HepG2 (cell line): ENCODE measurements around the gene OGFOD3. TPM values are rescaled to one million over a fixed set of nuclear protein-coding genes. Genes with fewer than 3 reads are reported as not detected.

Experiments
- GTF3A ChIP-seq: sonication (generic); formaldehyde crosslinking; conservative IDR thresholded peaks from 2 replicates; pipeline ENCODE4 v1.4.0; 2020; ENCODE audit warnings: mild to moderate bottlenecking, missing genetic modification reagents
- KDM2A ChIP-seq: sonication (generic); formaldehyde crosslinking; IDR thresholded peaks from 2 replicates; pipeline ENCODE4 v1.4.0; 2020; ENCODE audit warnings: low read depth, missing genetic modification reagents, borderline replicate concordance
- MTF2 ChIP-seq: sonication (generic); formaldehyde crosslinking; IDR thresholded peaks from 2 replicates; pipeline ENCODE4 v1.5.0; 2020; ENCODE audit warnings: missing genetic modification reagents, borderline replicate concordance
- POLR2AphosphoS5 ChIP-seq: IDR thresholded peaks from 2 replicates; pipeline ENCODE4 v1.6.1; 2012; ENCODE audit warnings: low read depth, low read length
- REPIN1 ChIP-seq: sonication (generic); formaldehyde crosslinking; IDR thresholded peaks from 2 replicates; pipeline ENCODE4 v1.8.0; 2022; ENCODE audit warnings: missing genetic modification reagents, low read depth, mild to moderate bottlenecking, borderline replicate concordance
- RORA ChIP-seq: sonication (generic); formaldehyde crosslinking; IDR thresholded peaks from 2 replicates; pipeline ENCODE4 v1.5.0; 2020; ENCODE audit warnings: mild to moderate bottlenecking, missing genetic modification reagents, moderate library complexity
- SMAD9 ChIP-seq: sonication (generic); formaldehyde crosslinking; IDR thresholded peaks from 2 replicates; pipeline ENCODE4 v1.5.1; 2020; ENCODE audit warnings: mild to moderate bottlenecking, missing genetic modification reagents
- SMC3 ChIP-seq: IDR thresholded peaks from 2 replicates; pipeline ENCODE4 v1.6.1; 2011; ENCODE audit warnings: low read length, improper control_type of control experiment
- SNRNP70 ChIP-seq: fragments of 200-400 bp; formaldehyde crosslinking; IDR thresholded peaks from 2 replicates; pipeline ENCODE4 v1.6.1; 2017; ENCODE audit warnings: mild to moderate bottlenecking, low read depth, low read length, moderate library complexity
- TP53 ChIP-seq: sonication (generic); formaldehyde crosslinking; conservative IDR thresholded peaks from 2 replicates; pipeline ENCODE4 v1.4.0; 2020; ENCODE audit warnings: missing genetic modification reagents
- ZFYVE20 ChIP-seq: sonication (generic); formaldehyde crosslinking; IDR thresholded peaks from 2 replicates; pipeline ENCODE4 v1.8.0; 2023; ENCODE audit warnings: low read depth, mild to moderate bottlenecking, moderate library complexity, missing genetic modification reagents, borderline replicate concordance
- ZMYM2 ChIP-seq: sonication (generic); formaldehyde crosslinking; IDR thresholded peaks from 2 replicates; pipeline ENCODE4 v1.8.0; 2022; ENCODE audit warnings: mild to moderate bottlenecking, missing genetic modification reagents
- ZNF12 ChIP-seq: sonication (generic); formaldehyde crosslinking; IDR thresholded peaks from 2 replicates; pipeline ENCODE4 v1.5.0; 2020; ENCODE audit warnings: missing genetic modification reagents
- ZNF20 ChIP-seq: sonication (generic); formaldehyde crosslinking; IDR thresholded peaks from 2 replicates; pipeline ENCODE4 v1.4.0; 2020; ENCODE audit warnings: mild to moderate bottlenecking, moderate library complexity, missing genetic modification reagents
- ZNF317 ChIP-seq: sonication (generic); formaldehyde crosslinking; IDR thresholded peaks from 2 replicates; pipeline ENCODE4 v1.5.0; 2020; ENCODE audit warnings: mild to moderate bottlenecking, missing genetic modification reagents
- ZNF326 ChIP-seq: sonication (generic); formaldehyde crosslinking; IDR thresholded peaks from 2 replicates; pipeline ENCODE4 v1.4.0; 2020; ENCODE audit warnings: missing genetic modification reagents, borderline replicate concordance
- ZNF446 ChIP-seq: sonication (generic); formaldehyde crosslinking; IDR thresholded peaks from 2 replicates; pipeline ENCODE4 v1.5.0; 2020; ENCODE audit warnings: mild to moderate bottlenecking, missing genetic modification reagents
- ZNF569 ChIP-seq: sonication (generic); formaldehyde crosslinking; IDR thresholded peaks from 2 replicates; pipeline ENCODE4 v1.5.0; 2020; ENCODE audit warnings: mild to moderate bottlenecking, missing genetic modification reagents, moderate library complexity, borderline replicate concordance
- ZNF572 ChIP-seq: sonication (generic); formaldehyde crosslinking; IDR thresholded peaks from 2 replicates; pipeline ENCODE4 v1.5.1; 2020; ENCODE audit warnings: mild to moderate bottlenecking, missing genetic modification reagents
- ZNF75D ChIP-seq: sonication (generic); formaldehyde crosslinking; IDR thresholded peaks from 2 replicates; pipeline ENCODE4 v1.8.1; 2023; ENCODE audit warnings: missing genetic modification reagents, mild to moderate bottlenecking, borderline replicate concordance
- ZUFSP ChIP-seq: sonication (generic); formaldehyde crosslinking; IDR thresholded peaks from 2 replicates; pipeline ENCODE4 v1.9.0; 2021; ENCODE audit warnings: missing genetic modification reagents, mild to moderate bottlenecking, borderline replicate concordance
- polyA plus RNA-seq, 8 experiments: library from polyadenylated mRNA; depleted of rRNA in 3 of 8; stranded (reverse) in 7 of 8; unstranded in 1 of 8; fragments of >200 nt; fragmentation: Illumina TruSeq in 4 of 8; extraction: Trizol in 4 of 8; gene quantifications; 2 replicates each; pipeline versions ENCODE4 v1.2.1 to v1.2.3, GENCODE V29; 2011 to 2016; ENCODE audit warnings: low read depth in 4 of 8, missing spikeins in 1 of 8, mixed read lengths in 1 of 8; ENCODE audit not compliant: insufficient read depth in 1 of 8
- total RNA-seq, 5 experiments: library from RNA; depleted of rRNA; stranded (reverse); fragments of >200 nt; fragmentation: Illumina TruSeq; extraction: Trizol; gene quantifications; 2 replicates each; pipeline ENCODE4 v1.2.3, GENCODE V29; 2016; ENCODE audit warnings: low read depth in 1 of 5
- TF ChIP-seq, protein P1 (sequence below): sonication (generic); formaldehyde crosslinking; IDR thresholded peaks from 2 replicates; pipeline ENCODE4 v1.4.0; 2020; ENCODE audit warnings: missing genetic modification reagents
- TF ChIP-seq, protein P2 (sequence below): sonication (generic); formaldehyde crosslinking; IDR thresholded peaks from 2 replicates; pipeline ENCODE4 v1.8.1; 2023; ENCODE audit warnings: mild to moderate bottlenecking, missing genetic modification reagents
- TF ChIP-seq, protein P3 (sequence below): sonication (generic); formaldehyde crosslinking; IDR thresholded peaks from 2 replicates; pipeline ENCODE4 v1.5.0; 2020; ENCODE audit warnings: missing genetic modification reagents

OGFOD3 gene
- total and polyA plus RNA-seq, 2 of the 13 experiments (the other 11 are each of a cell fraction or from before 2014, with no cell fraction given): 40.0 to 42.1 TPM

DNA sequence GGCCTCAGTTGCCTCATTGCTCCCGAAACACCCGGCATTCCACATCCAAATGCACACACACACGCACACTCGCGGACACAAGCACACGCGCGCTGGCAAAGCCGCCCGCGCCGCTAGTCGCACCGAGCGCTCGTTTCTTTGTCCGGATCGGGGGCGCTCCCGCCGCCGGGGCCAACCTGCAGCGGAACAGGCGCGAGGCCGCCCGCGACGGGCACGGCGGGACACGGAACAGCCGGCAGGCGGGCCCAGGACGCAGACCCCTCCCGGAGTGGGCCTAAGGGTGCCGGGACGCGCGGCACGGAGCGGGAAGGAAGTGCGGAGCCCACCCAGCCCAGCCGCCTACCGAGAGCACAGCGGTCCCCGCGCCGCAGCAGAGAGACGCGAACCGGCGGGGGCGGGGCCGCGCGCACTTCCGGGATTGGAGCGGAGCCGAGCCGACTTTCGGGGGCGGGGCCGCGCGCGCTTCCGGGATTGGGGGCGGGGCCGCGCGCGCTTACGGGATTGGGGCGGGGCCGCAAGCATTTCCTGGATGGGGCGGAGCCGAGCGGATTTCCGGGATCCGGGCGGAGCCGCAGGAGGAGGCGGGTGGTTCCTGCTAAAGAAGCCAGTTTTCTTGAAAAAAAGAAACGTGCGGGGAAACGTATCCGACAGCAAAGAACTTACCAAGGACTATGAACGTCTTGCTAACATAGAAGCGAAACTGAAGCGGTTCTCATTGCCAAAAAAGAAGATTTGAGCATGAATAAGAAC lies 32.1 kb upstream of the OGFOD3 start, which contains the start of gene CYBC1 (continued):
- TF ChIP-seq, protein P1, sequence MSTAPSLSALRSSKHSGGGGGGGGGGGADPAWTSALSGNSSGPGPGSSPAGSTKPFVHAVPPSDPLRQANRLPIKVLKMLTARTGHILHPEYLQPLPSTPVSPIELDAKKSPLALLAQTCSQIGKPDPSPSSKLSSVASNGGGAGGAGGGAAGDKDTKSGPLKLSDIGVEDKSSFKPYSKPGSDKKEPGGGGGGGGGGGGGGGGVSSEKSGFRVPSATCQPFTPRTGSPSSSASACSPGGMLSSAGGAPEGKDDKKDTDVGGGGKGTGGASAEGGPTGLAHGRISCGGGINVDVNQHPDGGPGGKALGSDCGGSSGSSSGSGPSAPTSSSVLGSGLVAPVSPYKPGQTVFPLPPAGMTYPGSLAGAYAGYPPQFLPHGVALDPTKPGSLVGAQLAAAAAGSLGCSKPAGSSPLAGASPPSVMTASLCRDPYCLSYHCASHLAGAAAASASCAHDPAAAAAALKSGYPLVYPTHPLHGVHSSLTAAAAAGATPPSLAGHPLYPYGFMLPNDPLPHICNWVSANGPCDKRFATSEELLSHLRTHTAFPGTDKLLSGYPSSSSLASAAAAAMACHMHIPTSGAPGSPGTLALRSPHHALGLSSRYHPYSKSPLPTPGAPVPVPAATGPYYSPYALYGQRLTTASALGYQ (CRISPR knock-in tag): no peak
- TF ChIP-seq ZNF75D (CRISPR knock-in tag) (no peak), ZFYVE20 (CRISPR knock-in tag) (no peak), ZNF446 (peak; percentile 85), SMAD9 (CRISPR knock-in tag) (no peak), ZNF572 (CRISPR knock-in tag) (0 out of 2 replicates have a peak, but pooled peaks have one; percentile 30), MTF2 (CRISPR knock-in tag) (peak; percentile 90), ZNF569 (CRISPR knock-in tag) (no peak), SNRNP70 (no peak), POLR2AphosphoS5 (peak; percentile 92), ZNF317 (CRISPR knock-in tag) (no peak), ZUFSP (CRISPR knock-in tag) (0 out of 2 replicates have a peak, but pooled peaks have one; percentile 63), ZNF20 (no peak), RORA (CRISPR knock-in tag) (no peak), TP53 (CRISPR knock-in tag) (no peak), SMC3 (no peak), ZNF12 (CRISPR knock-in tag) (no peak), ZMYM2 (CRISPR knock-in tag) (no peak), ZNF326 (CRISPR knock-in tag) (no peak), KDM2A (CRISPR knock-in tag) (peak; percentile 88), REPIN1 (CRISPR knock-in tag) (peak; percentile 85; the same call in 1 of the 2 replicates), GTF3A (CRISPR knock-in tag) (no peak)
- TF ChIP-seq, protein P2, sequence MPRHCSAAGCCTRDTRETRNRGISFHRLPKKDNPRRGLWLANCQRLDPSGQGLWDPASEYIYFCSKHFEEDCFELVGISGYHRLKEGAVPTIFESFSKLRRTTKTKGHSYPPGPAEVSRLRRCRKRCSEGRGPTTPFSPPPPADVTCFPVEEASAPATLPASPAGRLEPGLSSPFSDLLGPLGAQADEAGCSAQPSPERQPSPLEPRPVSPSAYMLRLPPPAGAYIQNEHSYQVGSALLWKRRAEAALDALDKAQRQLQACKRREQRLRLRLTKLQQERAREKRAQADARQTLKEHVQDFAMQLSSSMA (CRISPR knock-in tag): no peak
- TF ChIP-seq, protein P3, sequence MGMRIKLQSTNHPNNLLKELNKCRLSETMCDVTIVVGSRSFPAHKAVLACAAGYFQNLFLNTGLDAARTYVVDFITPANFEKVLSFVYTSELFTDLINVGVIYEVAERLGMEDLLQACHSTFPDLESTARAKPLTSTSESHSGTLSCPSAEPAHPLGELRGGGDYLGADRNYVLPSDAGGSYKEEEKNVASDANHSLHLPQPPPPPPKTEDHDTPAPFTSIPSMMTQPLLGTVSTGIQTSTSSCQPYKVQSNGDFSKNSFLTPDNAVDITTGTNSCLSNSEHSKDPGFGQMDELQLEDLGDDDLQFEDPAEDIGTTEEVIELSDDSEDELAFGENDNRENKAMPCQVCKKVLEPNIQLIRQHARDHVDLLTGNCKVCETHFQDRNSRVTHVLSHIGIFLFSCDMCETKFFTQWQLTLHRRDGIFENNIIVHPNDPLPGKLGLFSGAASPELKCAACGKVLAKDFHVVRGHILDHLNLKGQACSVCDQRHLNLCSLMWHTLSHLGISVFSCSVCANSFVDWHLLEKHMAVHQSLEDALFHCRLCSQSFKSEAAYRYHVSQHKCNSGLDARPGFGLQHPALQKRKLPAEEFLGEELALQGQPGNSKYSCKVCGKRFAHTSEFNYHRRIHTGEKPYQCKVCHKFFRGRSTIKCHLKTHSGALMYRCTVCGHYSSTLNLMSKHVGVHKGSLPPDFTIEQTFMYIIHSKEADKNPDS (CRISPR knock-in tag): peak; percentile 66; the same call in 1 of the 2 replicates
